ENCODE results near the gene PUSL1.
A peak's percentile ranks its signal among the peaks of the same experiment; 100 is the strongest.

The PUSL1 gene

GRCh38 chr1:1349256-1350012, 41.0 kb downstream of the PUSL1 start, which contains the start of gene DVL1:
TSS of gene DVL1 (minus strand) at chr1:1349418. CDS start at chr1:1349065, 353 bp downstream.
- DNase-seq (ENCODE audit: low read depth in 1 of 2, low spot score in 1 of 2) = peak; percentile 49 to 62

- DNase-seq (ENCODE audit: low read depth in 1 of 2, low spot score in 1 of 2) = no peak
Observed at GRCh38 chr1:1351511-1352427, 43.4 kb downstream of the PUSL1 start.

GRCh38 chr1:1352786-1353388, 44.5 kb downstream of the PUSL1 start:
- DNase-seq (ENCODE audit: low read depth in 1 of 2, low spot score in 1 of 2) = no peak

GRCh38 chr1:1353389-1354151, 45.2 kb downstream of the PUSL1 start:
- no peak for DNase-seq (ENCODE audit: low read depth in 1 of 2, low spot score in 1 of 2)

- DNase-seq (ENCODE audit: low read depth in 1 of 2, low spot score in 1 of 2) = no peak
Observed at GRCh38 chr1:1354271-1355247, 46.2 kb downstream of the PUSL1 start.

DNA sequence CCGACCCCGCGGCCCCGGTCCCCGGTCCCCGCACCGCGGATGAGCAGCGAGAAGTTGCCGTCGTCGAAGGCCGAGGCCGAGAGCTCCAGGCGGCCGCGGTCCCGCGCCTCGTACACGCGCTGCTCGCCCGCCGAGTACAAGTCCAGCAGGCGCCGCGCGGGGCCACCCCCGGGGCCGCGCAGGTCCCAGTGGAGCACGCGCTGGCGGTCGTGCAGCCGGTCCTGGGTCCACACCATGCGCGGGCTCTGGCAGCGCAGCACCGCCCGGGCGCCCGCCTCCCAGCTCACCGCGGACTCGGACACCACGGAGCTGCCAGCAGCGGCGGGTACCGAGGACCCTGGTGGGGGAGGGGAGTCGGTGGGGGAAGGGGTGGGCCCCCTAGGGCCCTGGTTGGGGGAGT, 47.0 kb downstream of the PUSL1 start:
- DNase-seq (ENCODE audit: low read depth in 1 of 2, low spot score in 1 of 2) = no peak

DNA sequence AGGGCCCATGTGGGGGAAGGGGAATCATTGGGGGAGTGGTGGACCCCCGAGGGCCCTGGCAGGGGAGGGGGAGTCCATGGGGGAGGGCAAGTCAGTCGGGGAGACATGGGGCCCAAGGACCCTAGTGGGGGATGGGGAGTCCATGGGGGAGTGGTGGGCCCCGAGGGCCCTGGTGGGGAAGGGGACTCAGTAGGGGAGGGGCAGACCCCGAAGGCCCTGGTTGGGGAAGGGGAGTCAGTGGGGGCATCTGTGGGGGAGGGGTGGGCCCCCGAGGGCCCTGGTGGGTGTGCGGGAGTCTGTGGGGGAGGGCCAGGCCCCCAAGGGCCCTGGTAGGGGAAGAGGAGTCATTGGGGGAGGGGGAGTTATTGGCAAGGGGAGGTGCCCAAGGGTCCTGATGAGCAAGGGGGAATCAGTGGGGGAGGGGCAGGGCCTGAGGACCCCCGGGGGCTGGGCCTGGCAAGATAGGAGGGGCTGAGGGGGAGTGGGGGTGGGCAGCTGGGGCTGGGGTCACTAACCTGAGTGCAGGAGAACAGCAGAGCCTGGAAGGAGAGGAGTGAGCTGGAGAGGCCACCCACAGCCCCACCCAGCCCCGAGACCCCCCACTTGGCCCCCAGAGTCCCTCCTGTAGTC, 47.9 kb downstream of the PUSL1 start:
- DNase-seq (ENCODE audit: low read depth in 1 of 2, low spot score in 1 of 2) = no peak

DNA sequence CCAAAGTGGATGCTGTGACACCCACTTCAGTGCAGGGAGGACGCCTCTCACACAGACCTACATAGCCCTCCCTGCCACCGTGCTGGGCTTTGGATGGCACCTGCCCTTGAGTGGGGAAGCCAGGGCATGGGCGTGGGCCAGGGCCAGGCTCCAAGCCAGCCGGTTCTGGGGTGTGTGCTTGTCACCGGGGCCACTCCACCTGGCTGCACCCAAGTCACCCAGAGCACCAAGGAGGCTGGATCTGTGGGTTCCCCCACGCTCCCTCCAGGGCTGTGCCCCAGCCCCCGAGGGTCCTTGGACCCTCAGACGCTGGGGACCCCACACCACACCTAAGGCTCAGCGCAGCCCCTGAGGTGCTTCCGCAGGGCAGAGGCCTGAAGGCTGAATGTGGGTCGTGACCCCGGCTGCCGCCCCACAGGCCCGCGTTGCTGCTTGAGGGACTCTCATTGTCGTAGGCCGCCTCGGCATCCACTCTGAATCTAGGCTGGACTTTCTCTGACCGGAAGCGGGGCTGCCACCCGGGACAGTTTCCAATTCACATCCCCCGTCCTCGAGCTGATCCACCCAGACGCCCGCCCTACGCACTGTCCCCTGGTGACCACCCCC, 48.5 kb downstream of the PUSL1 start:
- no peak for DNase-seq (ENCODE audit: low read depth in 1 of 2, low spot score in 1 of 2)

DNA sequence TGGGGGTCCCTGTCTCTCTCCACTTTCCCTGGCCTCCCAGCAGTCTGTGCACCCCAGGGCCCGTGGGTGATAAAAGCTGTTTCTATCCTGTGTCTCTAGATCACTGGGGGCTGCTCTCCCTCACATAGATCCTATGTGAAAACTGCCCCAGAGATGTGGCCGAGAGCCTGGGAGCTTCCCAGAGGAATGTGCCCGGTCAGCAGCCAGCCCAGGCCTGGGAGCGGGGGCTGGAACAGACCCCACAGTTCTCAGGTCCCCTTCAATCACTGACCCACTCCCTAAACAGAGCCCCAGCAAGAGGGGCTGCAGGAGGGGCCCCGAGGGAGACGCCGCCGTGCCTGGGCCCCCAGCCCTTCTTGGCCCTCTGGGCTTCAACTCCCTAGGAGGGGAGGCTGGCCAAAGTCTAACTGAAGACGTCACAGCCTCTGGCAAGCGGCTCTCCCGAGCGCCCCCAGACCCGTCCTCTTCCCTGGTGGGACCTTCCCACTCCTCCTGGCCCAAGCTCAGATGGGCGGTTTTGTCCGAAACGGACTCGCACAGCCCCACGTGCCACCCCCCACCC, 49.6 kb downstream of the PUSL1 start:
- DNase-seq (ENCODE audit: low read depth in 1 of 2, low spot score in 1 of 2) = no peak

DNA sequence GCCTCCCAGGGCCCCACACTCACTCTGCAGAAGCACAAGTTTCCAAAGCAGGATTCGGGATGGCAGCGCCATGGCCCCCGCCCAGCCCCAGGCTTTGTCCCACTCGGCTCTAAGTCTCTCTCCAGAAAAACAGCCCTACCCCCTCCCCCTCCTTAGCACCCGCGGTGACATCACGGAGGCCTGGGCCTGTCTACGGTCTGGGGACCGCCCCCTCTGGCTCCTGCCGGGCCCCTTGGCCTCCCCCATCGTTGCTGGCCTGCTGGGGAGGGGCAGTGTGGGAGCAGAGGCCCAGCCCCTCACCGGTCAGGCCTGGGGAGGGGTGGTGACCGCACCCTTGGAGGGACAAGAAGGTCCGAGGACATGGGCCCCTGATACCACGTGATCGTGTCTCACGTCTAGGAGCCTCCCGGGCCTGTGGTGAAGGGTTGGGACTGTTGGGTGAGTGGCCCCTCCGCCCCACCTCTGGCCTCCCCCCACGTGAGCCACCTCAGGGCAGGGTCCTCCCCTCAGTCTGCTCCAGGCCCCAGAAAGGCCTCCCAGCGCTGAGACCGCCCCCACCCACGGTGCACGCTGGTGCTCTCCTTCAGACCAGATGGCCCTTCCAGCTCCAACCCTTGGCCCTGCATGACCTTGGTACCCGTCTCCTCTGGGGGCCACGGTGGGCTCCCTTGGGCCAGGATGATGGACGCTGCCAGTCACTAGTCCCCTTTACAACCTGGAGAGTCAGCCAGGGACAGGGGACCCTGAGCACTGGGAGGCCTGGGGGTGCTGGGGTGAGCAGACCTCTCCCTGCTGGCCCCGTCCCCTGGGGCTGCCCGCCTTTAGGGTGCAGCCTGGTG, 50.3 kb downstream of the PUSL1 start, which contains the start of gene MXRA8:
Gene MXRA8, minus strand, starts transcription at position 123 of the 839 bp plus-strand sequence. Its CDS starts 51 bp downstream, at position 72.
- DNase-seq (ENCODE audit: low read depth in 1 of 2, low spot score in 1 of 2) = no peak

- DNase-seq (ENCODE audit: low read depth in 1 of 2, low spot score in 1 of 2) = no peak
Observed at GRCh38 chr1:1359308-1359663, 50.9 kb downstream of the PUSL1 start.

DNA sequence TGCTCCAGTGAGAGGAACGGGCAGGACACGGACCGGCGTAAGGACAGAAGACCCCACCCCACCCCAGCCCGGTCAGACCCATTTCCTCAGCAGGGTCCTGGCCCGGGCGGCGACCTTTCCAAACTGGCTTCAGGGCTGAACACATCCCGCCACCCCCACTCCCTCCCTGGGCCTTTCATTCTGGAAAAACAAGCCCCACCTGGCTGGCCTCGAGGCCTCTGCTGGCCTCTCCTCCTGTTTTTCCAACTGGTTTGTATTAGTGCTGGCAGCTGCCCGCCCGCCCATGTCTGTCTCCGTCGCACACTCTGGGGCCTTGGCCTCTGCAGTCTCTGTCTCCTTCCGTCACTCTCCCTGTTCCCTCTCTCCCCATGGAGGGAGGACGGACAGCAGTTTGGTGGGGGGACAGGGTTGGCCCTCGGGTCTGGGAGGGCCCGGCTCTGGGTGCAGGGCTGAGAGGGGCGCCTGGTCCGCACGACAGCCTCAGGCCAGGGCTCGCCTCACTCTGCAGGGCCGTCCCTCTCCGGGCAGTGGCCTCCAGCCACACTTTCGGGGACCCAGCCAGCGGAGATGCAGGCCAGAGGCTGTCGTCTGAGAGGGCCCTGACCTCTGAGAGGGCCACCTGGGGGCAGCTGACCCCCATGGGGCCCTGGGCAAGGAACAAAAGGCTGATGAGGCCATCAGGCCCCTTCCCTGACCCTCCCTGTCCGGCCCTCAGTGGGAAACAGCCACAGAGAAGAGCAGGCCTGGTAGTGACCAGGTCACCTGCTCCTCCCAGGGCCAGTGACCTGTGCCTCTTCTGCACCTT, 51.5 kb downstream of the PUSL1 start:
- DNase-seq (ENCODE audit: low read depth in 1 of 2, low spot score in 1 of 2) = no peak

GRCh38 chr1:1360506-1361169, 52.2 kb downstream of the PUSL1 start:
- no peak for DNase-seq (ENCODE audit: low read depth in 1 of 2, low spot score in 1 of 2)

All from activated T-helper 1 cell treated with anti-CD3 and anti-CD28 coated beads, Interleukin-2, amount 50 U/mL, for 16 hours (primary cell).